GM10266 (cell line): ENCODE results near the gene PAK6.

Source experiments
- DNase-seq: peaks from one replicate; pipeline ENCODE4 v3.0.0; 2012; ENCODE audit errors: extremely low spot score
- CTCF ChIP-seq: IDR thresholded peaks from 2 replicates; pipeline ENCODE4 v1.5.1; 2012; ENCODE audit warnings: mild to moderate bottlenecking, low read depth; ENCODE audit not compliant: control insufficient read depth, insufficient read depth; ENCODE audit errors: missing control alignments

PAK6 gene

GRCh38 chr15:40320931-40321371 is 82.1 kb downstream of the PAK6 start:
- peak; percentile 84 for TF ChIP-seq CTCF
- peak; percentile 83 for DNase-seq

- no peak for TF ChIP-seq CTCF
- DNase-seq = no peak
Measured at GRCh38 chr15:40322531-40323238, 83.8 kb downstream of the PAK6 start.

- peak; percentile 98 for DNase-seq
- TF ChIP-seq CTCF = peak; percentile 41
Measured at GRCh38 chr15:40323239-40323952, 84.5 kb downstream of the PAK6 start, which contains the start of gene INAFM2. Gene INAFM2 (plus strand): TSS chr15:40323692. CDS start chr15:40324056, 364 bp downstream.

GRCh38 chr15:40323953-40324937 is 85.4 kb downstream of the PAK6 start:
- DNase-seq = peak; percentile 70
- TF ChIP-seq CTCF = no peak

- DNase-seq = no peak
- TF ChIP-seq CTCF = no peak
Measured at GRCh38 chr15:40325188-40325587, 86.3 kb downstream of the PAK6 start.

- TF ChIP-seq CTCF = no peak
- no peak for DNase-seq
Measured at GRCh38 chr15:40325700-40326099, 86.8 kb downstream of the PAK6 start.
